Stimulated activated CD8-positive, alpha-beta memory T cell treated with anti-CD3 and anti-CD28 coated beads, Interleukin-4, amount 100 ng/mL, for 4 hours (primary cell): Measurements from ENCODE around the gene VASH2.
"Not testable (repeated sequence)": the region's sequence is repeated elsewhere in the genome, so short reads cannot be mapped to it uniquely, and the experiment has no call there.

ENCODE experiments used
- DNase-seq, 2 donors: peaks; one replicate each; pipeline ENCODE4 v3.0.0-alpha.2; 2020; ENCODE audit warnings: low read depth in 2 of 2, low spot score in 1 of 2

VASH2 gene

GRCh38 chr1:212950243-212951125 is at the start of gene VASH2:
VASH2 (plus strand) TSS chr1:212950541; CDS start chr1:212951543, 1,002 bp downstream.
- peak; percentile 3 for DNase-seq

DNA sequence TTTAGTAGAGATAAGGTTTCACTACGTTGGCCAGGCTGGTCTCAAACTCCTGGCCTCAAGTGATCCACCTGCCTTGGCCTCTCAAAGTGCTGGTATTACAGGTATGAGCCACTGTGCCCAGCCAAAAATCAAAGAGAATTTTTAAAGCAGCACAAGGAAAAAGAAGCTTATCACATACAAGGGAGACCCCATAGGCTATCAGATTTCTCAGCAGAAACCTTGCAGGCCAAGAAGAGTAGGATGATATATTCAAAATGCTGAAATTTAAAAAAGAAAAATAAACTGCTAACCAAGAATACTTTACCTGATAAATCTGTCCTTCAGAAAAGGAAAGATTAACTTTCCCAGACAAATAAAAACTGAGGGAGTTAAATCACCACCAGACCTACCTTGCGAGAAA is 49.1 kb upstream of the VASH2 start:
- no peak for DNase-seq

GRCh38 chr1:212902054-212902453 is 48.3 kb upstream of the VASH2 start:
- no peak for DNase-seq

DNA sequence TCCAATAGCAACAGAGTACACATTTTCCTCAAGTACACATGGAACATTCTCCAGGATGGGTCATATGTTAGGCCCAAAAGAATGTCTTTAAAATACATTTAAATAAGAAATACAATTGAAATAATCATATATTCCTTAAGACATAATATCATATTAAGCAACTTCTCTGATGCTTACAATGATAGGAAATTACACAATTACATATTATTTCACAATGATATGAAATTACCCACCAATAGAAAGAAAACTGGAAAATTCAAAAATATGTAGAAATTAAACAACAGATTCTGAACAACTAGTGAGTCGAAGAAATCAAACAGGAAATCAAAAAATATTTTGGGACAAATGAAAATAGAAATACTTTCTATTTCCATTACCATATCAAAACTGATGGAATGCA is 46.7 kb upstream of the VASH2 start:
- no peak for DNase-seq

- DNase-seq = not testable (repeated sequence)
These were observed 42.3 kb upstream of the VASH2 start for GRCh38 chr1:212908071-212908470.

DNA sequence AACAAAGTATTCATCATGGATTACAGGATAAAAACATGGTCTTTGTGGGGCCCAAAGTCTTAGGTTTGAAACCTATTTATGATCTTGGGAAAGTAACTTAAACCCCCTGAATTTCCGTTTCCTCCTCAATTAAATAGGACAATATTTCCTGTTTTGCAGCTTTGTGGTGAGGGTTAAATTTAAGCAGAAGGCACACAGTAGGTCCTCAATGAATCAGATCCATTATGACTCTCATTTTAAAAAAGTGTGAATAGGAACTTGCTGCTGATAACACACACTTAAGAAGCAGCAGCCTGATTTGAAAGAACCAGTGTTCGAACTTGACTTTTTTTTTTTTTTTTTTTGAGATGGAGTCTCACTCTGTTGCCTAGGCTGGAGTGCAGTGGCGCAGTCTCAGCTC is 41.4 kb upstream of the VASH2 start:
- DNase-seq = no peak

DNA sequence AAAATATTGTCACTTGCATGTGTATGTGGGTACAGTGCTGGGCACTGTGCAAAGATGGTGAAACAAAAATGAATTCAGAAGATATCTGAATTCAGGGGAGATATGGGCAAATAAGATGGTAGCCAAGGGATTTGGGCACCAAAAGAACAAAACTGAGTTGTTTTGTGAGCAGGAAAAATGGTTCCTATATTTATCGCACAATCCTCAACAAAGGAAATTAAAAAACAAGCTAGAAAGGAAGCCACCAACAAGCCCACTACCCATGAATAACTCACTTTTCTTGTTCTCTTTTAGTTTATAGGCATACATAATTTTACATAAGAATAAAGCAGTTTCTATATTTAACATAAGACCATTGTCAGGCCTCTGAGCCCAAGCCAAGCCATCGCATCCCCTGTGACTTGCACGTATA is 40.7 kb upstream of the VASH2 start:
- DNase-seq = no peak

- not testable (repeated sequence) for DNase-seq
These were observed 40.1 kb upstream of the VASH2 start for GRCh38 chr1:212910213-212910612.

GRCh38 chr1:212913638-212914037 is 36.7 kb upstream of the VASH2 start:
- not testable (repeated sequence) for DNase-seq

GRCh38 chr1:212914110-212914509 is 36.2 kb upstream of the VASH2 start:
- DNase-seq = not testable (repeated sequence)

- no peak for DNase-seq
These were observed 35.6 kb upstream of the VASH2 start for GRCh38 chr1:212914789-212915188.

DNA sequence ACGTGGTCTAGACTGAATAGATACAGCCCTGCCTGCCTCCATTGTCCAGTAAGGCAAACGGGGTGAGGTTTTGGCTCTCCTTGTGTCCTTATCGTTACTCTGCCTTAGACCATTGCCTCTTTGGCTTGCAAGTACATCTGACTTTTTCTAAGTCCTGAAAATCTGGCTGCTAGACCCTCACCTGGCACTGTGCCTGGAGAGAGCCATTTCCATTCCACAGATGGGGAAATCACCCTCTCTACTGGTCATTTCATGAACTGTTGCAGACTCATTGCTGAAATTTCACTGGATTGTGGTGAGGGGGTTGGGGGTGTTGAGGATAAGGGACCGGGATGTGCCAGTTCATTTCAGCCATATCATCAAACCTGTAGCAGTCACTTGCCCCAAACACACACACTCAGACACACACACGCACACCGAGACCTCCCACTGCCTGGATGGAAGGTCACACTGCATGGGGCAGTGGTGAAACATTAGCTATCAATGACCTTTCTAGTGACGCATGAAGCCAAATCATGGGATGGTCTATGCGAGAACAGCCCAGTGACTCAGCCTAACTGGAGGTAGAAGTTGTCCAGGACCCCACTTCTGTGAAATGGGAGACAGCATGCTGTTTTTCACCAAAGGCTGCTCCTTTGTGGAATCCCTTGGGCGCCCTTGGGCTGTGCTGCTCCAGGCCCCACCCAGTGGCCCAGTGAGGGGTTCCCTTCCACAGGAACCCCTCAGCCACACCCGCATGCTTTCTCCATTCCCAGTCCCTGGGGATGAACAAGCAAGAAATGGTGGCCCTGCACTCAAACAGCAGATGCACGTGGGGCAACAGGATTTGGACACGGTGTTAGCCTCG is 34.9 kb upstream of the VASH2 start:
- no peak for DNase-seq

GRCh38 chr1:212916481-212917133 is 33.7 kb upstream of the VASH2 start:
- no peak for DNase-seq

- DNase-seq = no peak
These were observed 33.2 kb upstream of the VASH2 start for GRCh38 chr1:212917134-212917485.

DNA sequence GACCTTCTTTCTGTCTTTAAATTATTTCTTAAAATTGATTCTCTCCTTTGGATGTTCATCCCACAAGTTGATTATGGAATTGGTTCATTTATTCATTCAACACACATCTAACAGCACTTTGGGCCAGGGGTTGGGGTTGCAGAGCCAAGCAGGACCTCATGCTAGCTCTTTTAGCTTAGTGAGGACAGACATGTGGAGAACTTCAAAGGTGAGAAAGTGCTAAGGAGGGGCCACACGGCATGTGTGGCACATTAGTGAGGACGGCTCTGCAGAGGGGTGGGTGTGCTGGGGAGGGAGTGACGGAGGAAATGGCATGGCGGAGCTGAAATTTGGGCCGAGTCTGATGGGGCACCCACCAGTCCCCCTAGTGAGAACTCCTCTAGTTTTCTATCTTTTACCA is 32.5 kb upstream of the VASH2 start:
- DNase-seq = no peak

GRCh38 chr1:212918824-212919223 is 31.5 kb upstream of the VASH2 start:
- DNase-seq = no peak

GRCh38 chr1:212920246-212920645 is 30.1 kb upstream of the VASH2 start:
- no peak for DNase-seq

GRCh38 chr1:212920896-212921295 is 29.4 kb upstream of the VASH2 start:
- no peak for DNase-seq

- DNase-seq = no peak
These were observed 28.3 kb upstream of the VASH2 start for GRCh38 chr1:212922016-212922415.

- DNase-seq = no peak
These were observed 24.0 kb upstream of the VASH2 start for GRCh38 chr1:212926372-212926771.
